ENCODE results near the gene SLC1A7. TPM values are rescaled to one million over a fixed set of nuclear protein-coding genes. Genes with fewer than 3 reads are reported as not detected.

The SLC1A7 gene
- total RNA-seq, 1 experiment from 2014 or later: not detected

GRCh38 chr1:53094533-53094919, 47.9 kb downstream of the SLC1A7 start:
- intact Hi-C loops (cut with micrococcal nuclease): no loop called here

More at GRCh38 chr1:53094533-53094919, 47.9 kb downstream of the SLC1A7 start:
- Histone ChIP-seq H3K27ac (ENCODE audit: low read depth, low read length) (no peak overlapping the region; the same call in 1 of the 2 replicates), H3K9me3 (ENCODE audit: control insufficient read depth in 1 of 2, insufficient read depth in 1 of 2, low read depth in 1 of 2, low read length in 2 of 2) (peaks cover 12 to 38% of the 10 kb centered on the region in 2 experiments; a peak in 2 of 4 replicates), H3K79me2 (ENCODE audit: insufficient read depth, low read length) (no peaks in the 10 kb centered on the region), H3K36me3 (ENCODE audit: control insufficient read depth in 1 of 2, insufficient read depth in 2 of 2, low read length in 2 of 2) (no peaks in the 10 kb centered on the region), H3K4me3 (replicated peaks in 1 of 2; ENCODE audit: low read depth in 1 of 2, low read length in 2 of 2) (no peak overlapping the region), H3K27me3 (ENCODE audit: insufficient read depth, low read length) (no peaks in the 10 kb centered on the region), H2AFZ (ENCODE audit: low read depth, low read length, poor library complexity, severe bottlenecking) (no peak overlapping the region), H3K4me1 (ENCODE audit: control insufficient read depth in 1 of 2, insufficient read depth in 2 of 2, low read length in 2 of 2) (peaks cover 0 to 8% of the 10 kb centered on the region in 2 experiments; a peak in 2 of 4 replicates), H4K20me1 (ENCODE audit: insufficient read depth) (no peaks in the 10 kb centered on the region), H3K9ac (ENCODE audit: low read length) (no peak overlapping the region), H3K4me2 (ENCODE audit: low read length) (no peak overlapping the region), H3K9me2 (ENCODE audit: insufficient read depth) (no peaks in the 10 kb centered on the region)
- DNase-seq (ENCODE audit: low read depth, low spot score) (no peak), ATAC-seq (no peak)
- ChIA-PET POLR2A (no interaction called here), CTCF (no interaction called here), RAD21 (ENCODE audit: low non-redundant PET in 1 of 2, low total read pairs in 2 of 2, uncharacterized antibody in 2 of 2, unreplicated experiment in 2 of 2) (no interaction called here)
- no TSS peak for BruUV-seq (replicated peaks)
- TF ChIP-seq JUND (IDR thresholded peaks at IDR 0.05) (no peak), ZBTB33 (IDR thresholded peaks at IDR 0.05; ENCODE audit: extremely low read depth, insufficient replicate concordance, low read length) (no peak), SP1 (IDR thresholded peaks at IDR 0.05; ENCODE audit: low read depth) (no peak), ATF3 (IDR thresholded peaks at IDR 0.05) (no peak), TCF7L2 (IDR thresholded peaks at IDR 0.05; ENCODE audit: borderline replicate concordance, extremely low read depth, insufficient read depth, insufficient read length) (no peak), ZNF274 (IDR thresholded peaks at IDR 0.05; ENCODE audit: low read depth, low read length) (no peak), REST (IDR thresholded peaks at IDR 0.05; ENCODE audit: low read depth) (no peak), FOSL1 (IDR thresholded peaks at IDR 0.05; ENCODE audit: low read depth) (no peak), EGR1 (IDR thresholded peaks at IDR 0.05; ENCODE audit: low read depth) (no peak), SIN3A (IDR thresholded peaks at IDR 0.05; ENCODE audit: low read depth) (no peak), CEBPB (IDR thresholded peaks at IDR 0.05; ENCODE audit: low read depth) (no peak), YY1 (IDR thresholded peaks at IDR 0.05; ENCODE audit: extremely low read depth, insufficient replicate concordance, low read depth, low read length) (no peak)

Data from HCT116 (cell line).